DMS153 (cell line): ENCODE measurements around the gene NFATC4.
"Not testable (repeated sequence)": the region's sequence is repeated elsewhere in the genome, so short reads cannot be mapped to it uniquely, and the experiment has no call there.

Source experiments
- DNase-seq: peaks from one replicate; lab custom pipeline; 2025; lab: John Stamatoyannopoulos, UW

Gene NFATC4

GRCh38 chr14:24367514-24368211 is at the start of gene NFATC4:
NFATC4 (plus strand) TSS chr14:24368184; CDS start chr14:24368341, 157 bp downstream.
- peak; percentile 90 for DNase-seq

GRCh38 chr14:24321212-24321975 is 46.6 kb upstream of the NFATC4 start:
- no peak for DNase-seq

- no peak for DNase-seq
These were observed 45.3 kb upstream of the NFATC4 start for GRCh38 chr14:24322672-24323071.

DNA sequence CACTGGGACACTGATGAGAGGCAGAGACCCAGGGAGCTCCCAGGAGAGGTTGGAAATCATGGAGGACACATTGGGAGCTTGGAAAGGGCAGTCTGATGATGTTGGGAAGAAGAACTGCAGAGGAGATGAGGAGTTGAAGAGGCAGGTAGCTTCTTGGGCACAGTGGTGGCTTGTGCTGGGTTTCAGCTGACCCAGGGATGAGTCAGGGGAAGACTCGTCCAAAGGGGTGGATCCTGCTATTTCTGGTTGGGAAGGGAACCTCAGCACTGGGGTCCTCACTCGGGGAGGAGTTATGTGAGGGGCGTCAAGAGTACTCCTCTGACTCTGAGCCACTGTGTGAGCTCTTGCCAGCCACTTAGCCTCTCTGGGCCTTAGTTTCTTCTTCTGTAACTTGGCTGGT is 44.6 kb upstream of the NFATC4 start:
- DNase-seq: no peak

DNA sequence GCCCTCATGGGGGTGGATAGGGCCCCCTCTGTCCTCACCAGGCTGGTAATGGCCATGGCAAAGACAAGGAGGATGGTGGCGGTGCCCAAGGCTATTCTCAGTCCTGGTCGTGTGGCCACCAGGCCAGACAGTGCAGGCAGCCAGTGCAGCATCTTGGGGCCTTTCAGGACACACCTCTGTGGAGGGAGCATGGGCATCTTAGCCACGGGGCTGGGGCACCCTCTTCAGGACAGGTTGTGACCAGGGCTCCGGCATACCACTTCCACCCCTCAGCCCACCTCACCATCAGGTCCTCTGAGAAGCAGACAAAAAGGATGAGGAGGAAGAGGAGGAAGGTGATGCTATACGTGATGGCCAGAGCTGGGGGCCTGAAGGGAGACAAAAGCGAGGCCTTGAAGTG is 44.0 kb upstream of the NFATC4 start:
- DNase-seq: no peak

GRCh38 chr14:24325041-24325530 is 42.9 kb upstream of the NFATC4 start:
- no peak for DNase-seq

GRCh38 chr14:24325963-24326362 is 42.0 kb upstream of the NFATC4 start:
- DNase-seq: no peak

- DNase-seq: no peak
These were observed 40.7 kb upstream of the NFATC4 start for GRCh38 chr14:24327303-24327702.

GRCh38 chr14:24327914-24328313 is 40.1 kb upstream of the NFATC4 start:
- not testable (repeated sequence) for DNase-seq

DNA sequence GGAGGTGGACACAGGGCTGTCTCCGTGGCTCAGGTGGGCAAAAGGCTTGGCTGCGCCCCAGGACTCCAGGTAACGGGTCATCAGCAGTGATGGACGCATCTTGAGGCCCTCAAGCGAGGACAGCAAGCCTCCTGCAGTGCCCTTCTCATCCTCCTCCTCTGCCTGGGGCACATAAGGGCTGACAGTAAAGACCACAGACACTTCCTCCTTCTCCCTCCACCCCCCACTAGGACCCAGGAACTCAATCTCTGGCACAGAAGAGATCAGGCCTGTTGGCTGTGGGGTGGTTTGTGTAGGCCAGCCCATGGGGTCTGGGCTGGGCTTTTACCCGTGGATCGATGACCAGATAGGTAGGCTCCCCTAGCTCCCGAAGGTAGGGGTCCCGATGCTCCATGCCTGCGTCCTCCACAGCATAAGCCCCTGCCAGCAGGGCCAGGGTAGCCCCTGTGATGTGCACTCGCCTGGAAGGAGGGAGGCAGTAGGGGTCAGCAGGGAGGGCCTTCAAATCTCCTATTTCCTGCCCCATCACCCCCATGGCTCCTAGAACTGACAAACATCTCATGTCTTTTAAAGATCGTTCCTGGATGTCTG is 38.8 kb upstream of the NFATC4 start:
- no peak for DNase-seq

GRCh38 chr14:24329736-24330135 is 38.2 kb upstream of the NFATC4 start:
- DNase-seq: no peak

DNA sequence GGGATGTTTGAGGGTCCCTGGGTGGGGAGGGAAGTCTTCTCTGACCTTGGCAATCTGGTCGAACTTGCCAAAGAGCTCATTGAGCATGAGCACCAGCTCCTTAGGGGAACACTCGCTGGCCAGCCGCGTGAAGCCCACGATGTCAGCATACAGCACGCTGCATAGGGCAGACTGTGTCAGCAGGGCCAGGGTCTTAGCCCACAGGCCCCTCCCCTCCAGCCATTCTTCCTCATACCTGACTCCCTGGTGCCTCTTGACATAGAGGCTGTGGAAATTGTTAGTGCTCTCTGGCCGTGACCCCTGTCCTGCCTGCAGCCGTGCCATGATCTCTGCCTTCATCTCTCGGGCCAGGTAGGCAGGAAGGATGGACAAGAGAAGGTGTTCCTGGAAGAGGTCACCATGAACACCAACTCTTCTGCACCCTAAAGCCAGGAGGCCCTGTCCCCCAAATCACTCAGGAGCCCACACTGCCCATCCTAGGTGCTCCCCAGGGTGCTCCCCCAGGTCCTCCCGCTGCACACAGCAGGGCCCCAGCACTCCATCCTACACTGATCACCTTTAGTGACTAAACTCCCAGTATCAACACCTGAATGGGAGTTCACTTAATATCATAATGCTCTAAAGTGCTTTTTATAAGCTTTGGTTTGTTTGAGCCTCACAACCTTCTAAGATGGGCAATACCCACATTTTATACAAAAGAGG is 36.9 kb upstream of the NFATC4 start:
- DNase-seq: no peak

GRCh38 chr14:24331731-24332267 is 36.2 kb upstream of the NFATC4 start:
- no peak for DNase-seq

GRCh38 chr14:24332268-24332993 is 35.6 kb upstream of the NFATC4 start:
- DNase-seq: peak; percentile 79

- no peak for DNase-seq
These were observed 33.3 kb upstream of the NFATC4 start, which contains the start of gene ADCY4 for GRCh38 chr14:24334431-24335291. ADCY4 (minus strand) TSS chr14:24335071; CDS start chr14:24334652, 419 bp downstream.

- DNase-seq: no peak
These were observed 32.4 kb upstream of the NFATC4 start for GRCh38 chr14:24335461-24336171.

- DNase-seq: no peak
These were observed 30.7 kb upstream of the NFATC4 start for GRCh38 chr14:24337144-24337823.

GRCh38 chr14:24337824-24338175 is 30.2 kb upstream of the NFATC4 start:
- DNase-seq: no peak

DNA sequence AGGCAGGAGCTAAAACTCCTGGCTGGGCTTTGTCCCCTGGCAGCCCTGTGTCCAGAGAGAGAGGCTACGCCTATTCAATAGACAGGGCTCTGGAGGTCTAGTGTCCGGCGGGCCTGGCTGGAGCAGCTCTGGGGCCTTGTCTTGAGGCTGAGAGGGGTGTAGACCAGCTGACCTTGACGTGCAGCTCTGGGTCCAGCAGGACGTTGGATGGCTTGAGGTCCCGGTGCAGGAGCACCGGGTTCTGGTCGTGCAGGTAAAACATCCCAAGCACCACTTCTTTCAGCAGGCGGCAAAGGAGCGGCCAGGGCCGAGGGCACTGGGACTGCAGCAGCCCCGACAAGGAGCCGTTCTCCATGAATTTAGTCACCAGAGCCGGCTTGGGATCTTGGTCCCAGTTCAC is 29.1 kb upstream of the NFATC4 start:
- DNase-seq: no peak
